GM21786 (cell line): ENCODE results near the gene CCNF.
"Not testable (repeated sequence)": the region's sequence is repeated elsewhere in the genome, so short reads cannot be mapped to it uniquely, and the experiment has no call there.

Source experiments
- ATAC-seq: cut with Tn5 transposase; IDR thresholded peaks from one replicate; pipeline ENCODE4 v1.9.1; 2021; ENCODE audit not compliant: unreplicated experiment

Gene CCNF

GRCh38 chr16:2427526-2427925 lies 1.7 kb upstream of the CCNF start:
- no peak for ATAC-seq

- no peak for ATAC-seq
Observed at GRCh38 chr16:2428051-2428783, 1.0 kb upstream of the CCNF start.

GRCh38 chr16:2428784-2429033 lies 538 bp upstream of the CCNF start:
- no peak for ATAC-seq

GRCh38 chr16:2429771-2430663 lies 770 bp downstream of the CCNF start:
- ATAC-seq = no peak

GRCh38 chr16:2432286-2432685 lies 3.0 kb downstream of the CCNF start:
- no peak for ATAC-seq

DNA sequence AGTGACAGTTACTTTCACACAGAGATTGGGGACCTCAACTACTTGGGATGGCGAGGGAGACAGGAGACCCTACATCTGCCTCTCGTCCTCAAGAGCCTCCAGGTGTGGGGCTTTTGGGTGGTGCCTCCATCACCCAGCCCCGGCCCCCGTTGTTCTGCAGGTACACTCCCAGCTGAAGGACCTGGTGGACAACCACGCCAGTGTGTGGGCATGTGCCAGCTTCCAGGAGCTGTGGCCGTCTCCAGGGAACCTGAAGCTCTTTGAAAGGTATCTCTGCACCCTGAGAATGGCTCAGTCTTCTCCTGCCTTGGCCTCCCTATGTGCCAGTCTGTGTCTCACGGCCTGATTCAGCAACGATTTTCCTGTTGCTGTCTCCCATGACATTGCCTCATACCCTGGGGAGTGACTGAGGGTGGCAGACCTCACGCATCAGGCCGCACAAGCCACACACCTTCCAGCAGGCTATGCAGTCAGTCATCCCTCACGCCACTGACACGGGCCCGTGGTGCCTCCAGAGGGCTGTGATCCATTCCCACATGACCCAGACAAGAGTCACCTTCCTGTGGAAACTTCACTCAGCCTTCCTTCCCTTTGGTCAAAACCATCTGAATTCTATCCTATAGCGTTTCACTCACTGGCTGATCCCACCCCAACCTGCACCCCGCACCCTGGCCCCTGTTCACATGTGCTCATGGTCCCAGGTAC lies 3.7 kb downstream of the CCNF start:
- no peak for ATAC-seq

DNA sequence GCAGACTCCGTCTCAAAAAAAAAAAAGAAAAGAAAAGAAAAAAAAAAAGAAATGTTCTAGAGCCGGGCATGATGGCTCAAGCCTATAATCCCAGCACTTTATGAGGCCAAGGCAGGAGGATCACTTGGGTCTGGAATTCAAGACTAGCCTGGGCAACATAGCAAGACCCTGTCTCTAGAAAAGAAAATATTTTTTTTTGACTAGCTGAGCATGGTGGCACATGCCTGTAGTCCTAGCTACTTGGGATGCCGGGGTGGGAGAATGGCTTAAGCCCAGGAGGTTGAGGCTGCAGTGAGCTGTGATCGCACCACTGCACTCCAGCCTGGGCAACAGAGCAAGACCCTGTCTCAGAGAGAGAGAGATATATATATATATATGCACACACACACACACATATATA lies 6.0 kb downstream of the CCNF start:
- ATAC-seq = not testable (repeated sequence)

- ATAC-seq = no peak
Observed at GRCh38 chr16:2436110-2436509, 6.9 kb downstream of the CCNF start.

GRCh38 chr16:2437032-2437790 lies 8.0 kb downstream of the CCNF start:
- ATAC-seq = no peak

GRCh38 chr16:2438121-2438520 lies 8.9 kb downstream of the CCNF start:
- no peak for ATAC-seq

- ATAC-seq = no peak
Observed at GRCh38 chr16:2439598-2439997, 10.4 kb downstream of the CCNF start.

DNA sequence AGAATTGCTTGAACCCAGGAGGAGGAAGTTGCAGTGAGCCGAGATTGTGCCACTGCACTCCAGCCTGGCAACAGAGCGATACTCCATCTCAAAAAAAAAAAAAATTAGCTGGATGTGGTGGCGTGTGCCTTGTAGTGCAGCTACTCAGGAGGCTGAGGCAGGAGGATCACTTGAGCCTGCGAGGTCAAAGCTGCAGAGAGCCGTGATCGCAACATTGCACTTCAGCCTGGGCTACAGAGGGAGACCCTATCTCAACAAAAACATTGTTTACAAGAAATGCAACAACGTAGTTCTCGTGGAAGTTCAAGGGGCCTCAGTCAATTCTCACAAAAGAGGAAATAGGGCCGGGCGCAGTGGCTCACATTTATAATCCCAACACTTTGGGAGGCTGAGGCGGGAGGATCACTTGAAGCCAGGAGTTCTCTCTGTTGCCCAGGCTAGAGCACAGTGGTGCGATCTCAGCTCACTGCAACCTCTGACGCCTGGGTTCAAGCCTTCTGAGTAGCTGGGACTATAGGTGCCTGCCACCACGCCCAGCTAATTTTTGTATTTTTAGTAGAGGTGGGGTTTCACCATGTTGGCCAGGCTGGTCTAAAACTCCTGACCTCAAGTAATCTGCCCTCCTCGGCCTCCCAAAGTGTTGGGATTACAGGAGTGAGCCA lies 12.0 kb downstream of the CCNF start:
- ATAC-seq = not testable (repeated sequence)

GRCh38 chr16:2443555-2443954 lies 14.3 kb downstream of the CCNF start:
- no peak for ATAC-seq

DNA sequence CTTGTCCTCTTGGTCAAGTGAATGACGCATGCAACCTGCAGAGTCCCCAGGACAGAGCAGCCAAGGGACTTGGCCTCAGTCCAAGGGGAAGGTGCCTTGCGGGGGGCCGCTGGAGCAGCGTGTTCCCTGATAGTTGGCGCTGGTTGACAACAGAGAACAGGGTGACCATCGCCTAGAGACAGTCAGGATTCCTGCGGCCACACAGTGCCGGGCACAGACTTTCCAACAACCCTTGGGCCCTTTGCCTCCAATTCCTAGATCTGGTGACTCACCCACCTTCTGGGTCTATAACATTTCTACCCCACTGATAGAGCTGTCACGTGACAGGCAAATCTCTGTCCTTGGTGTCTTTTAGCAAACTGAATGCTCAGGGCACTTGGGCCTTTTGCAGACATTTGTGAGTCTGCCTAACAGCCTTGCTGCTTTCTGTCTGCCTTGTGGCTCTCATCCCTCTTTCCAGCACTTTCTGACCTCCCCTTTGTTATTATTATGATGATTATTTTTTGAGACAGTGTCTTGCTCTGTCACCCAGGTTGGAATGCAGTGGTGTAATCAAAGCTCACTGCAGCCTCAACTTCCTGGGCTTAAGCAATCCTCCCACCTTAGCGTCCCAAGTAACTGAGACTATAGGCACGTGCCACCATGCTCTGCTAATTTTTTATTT lies 18.8 kb downstream of the CCNF start:
- no peak for ATAC-seq

GRCh38 chr16:2449118-2449517 lies 19.9 kb downstream of the CCNF start:
- no peak for ATAC-seq

GRCh38 chr16:2450535-2450934 lies 21.3 kb downstream of the CCNF start:
- no peak for ATAC-seq

DNA sequence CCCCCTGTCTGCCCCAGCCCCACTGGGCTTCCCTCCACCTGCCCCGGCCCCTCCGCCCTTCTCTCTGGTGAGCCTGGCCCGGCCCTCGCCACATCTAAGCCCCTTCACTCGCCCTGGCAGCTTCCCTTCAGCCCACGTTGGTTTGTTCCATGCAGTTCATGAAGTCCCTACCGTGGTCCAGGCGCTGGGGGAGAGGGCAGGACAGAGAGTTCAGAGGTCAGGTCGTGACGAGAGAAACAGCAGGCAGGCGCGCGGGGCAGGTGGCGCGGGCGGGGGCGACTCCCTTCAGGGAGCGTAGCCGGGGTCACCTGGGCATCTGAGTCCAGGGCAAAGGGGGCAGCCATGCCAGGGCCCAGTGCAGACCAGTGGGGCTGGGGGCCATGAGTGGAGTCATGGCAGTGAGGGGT lies 21.7 kb downstream of the CCNF start:
- ATAC-seq = no peak

- ATAC-seq = no peak
Observed at GRCh38 chr16:2451851-2452320, 22.6 kb downstream of the CCNF start.

DNA sequence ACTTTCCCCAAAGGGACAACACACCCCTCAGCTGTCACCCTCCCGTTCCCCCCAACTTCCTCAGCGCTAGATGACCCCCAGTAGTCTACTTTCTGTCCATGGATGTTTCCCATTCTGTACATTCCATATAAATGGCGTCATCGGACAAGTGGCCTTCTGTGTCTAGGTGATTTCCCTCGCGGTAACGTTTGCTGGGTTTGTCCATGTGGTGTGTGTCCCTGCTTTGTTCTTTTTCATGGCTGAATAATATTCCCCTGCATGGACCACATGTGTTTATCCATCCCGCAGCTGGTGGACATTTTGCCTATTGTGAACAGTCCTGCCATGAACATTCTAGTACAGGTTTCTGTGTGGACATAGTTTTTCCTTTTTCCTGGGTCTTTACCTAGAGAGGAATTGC lies 23.4 kb downstream of the CCNF start:
- no peak for ATAC-seq
